ENCODE measurements around the gene UGT1A4. TPM values are rescaled to one million over a fixed set of nuclear protein-coding genes. Genes with fewer than 3 reads are reported as not detected.

UGT1A4 gene
- total RNA-seq, 1 experiment from 2014 or later, result 73.6 TPM

DNA sequence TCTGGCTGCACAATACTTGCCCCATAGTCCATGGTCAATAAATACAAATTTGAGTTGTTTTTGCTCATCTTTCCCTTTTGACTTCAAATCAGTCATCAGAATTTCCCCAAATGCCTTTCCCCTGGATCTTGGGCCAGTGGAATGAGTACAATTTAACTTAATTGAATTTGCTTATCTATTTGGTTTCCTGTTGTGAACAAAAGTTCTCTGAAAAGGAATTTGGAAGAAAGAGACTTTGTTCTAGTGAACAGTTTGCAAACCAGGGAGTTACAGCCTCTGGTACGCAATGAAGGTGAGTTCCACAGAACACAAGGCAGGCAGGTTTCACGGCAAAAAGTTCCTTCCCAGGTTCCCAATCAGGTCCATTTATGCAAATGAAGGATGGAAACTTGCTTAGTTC lies 40.3 kb downstream of the UGT1A4 start:
- no peaks in the 10 kb centered on the region for H3K27me3 ChIP-seq (ENCODE audit: insufficient read depth, low read depth)
- ChIA-PET CTCF (interaction anchor here (0.6 kb wide), 1 partner anchor 65 kb away, joined by 3 read pairs; no protein-coding TSS in a partner anchor), POLR2A (ENCODE audit: unreplicated experiment) (no interaction called here)
- H3K9me2 ChIP-seq (ENCODE audit: insufficient read depth), result no peaks in the 10 kb centered on the region
- TF ChIP-seq EZH2 (IDR thresholded peaks at IDR 0.05; ENCODE audit: low read depth), result no peak
- TF ChIP-seq, protein P1, sequence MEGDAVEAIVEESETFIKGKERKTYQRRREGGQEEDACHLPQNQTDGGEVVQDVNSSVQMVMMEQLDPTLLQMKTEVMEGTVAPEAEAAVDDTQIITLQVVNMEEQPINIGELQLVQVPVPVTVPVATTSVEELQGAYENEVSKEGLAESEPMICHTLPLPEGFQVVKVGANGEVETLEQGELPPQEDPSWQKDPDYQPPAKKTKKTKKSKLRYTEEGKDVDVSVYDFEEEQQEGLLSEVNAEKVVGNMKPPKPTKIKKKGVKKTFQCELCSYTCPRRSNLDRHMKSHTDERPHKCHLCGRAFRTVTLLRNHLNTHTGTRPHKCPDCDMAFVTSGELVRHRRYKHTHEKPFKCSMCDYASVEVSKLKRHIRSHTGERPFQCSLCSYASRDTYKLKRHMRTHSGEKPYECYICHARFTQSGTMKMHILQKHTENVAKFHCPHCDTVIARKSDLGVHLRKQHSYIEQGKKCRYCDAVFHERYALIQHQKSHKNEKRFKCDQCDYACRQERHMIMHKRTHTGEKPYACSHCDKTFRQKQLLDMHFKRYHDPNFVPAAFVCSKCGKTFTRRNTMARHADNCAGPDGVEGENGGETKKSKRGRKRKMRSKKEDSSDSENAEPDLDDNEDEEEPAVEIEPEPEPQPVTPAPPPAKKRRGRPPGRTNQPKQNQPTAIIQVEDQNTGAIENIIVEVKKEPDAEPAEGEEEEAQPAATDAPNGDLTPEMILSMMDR (conservative IDR thresholded peaks at IDR 0.05), result no peak
- H4K20me1 ChIP-seq (ENCODE audit: insufficient read depth), result peaks cover 60% of the 10 kb centered on the region
- no peaks in the 10 kb centered on the region for H3K9me3 ChIP-seq (ENCODE audit: insufficient read depth, low read depth)
- intact Hi-C loops (cut with micrococcal nuclease; ENCODE audit: unreplicated experiment), result no loop called here
- H3K4me1 ChIP-seq (replicated peaks; ENCODE audit: insufficient read depth), result peaks cover 11% of the 10 kb centered on the region; the same call in 1 of the 2 replicates
- BruUV-seq (replicated peaks), result no TSS peak
- peaks cover 73% of the 10 kb centered on the region for H3F3A ChIP-seq (ENCODE audit: insufficient read depth, low read depth)
- peaks cover 69% of the 10 kb centered on the region for H3K36me3 ChIP-seq (ENCODE audit: low read depth)
- no peak overlapping the region; the same call in 1 of the 2 replicates for H3K27ac ChIP-seq
- H2AFZ ChIP-seq, result no peak overlapping the region
- H3K79me2 ChIP-seq (ENCODE audit: low read depth), result peaks cover 92% of the 10 kb centered on the region
- no peak for DNase-seq
- no peak overlapping the region for H3K4me3 ChIP-seq
- H3K4me2 ChIP-seq, result no peak overlapping the region

DNA sequence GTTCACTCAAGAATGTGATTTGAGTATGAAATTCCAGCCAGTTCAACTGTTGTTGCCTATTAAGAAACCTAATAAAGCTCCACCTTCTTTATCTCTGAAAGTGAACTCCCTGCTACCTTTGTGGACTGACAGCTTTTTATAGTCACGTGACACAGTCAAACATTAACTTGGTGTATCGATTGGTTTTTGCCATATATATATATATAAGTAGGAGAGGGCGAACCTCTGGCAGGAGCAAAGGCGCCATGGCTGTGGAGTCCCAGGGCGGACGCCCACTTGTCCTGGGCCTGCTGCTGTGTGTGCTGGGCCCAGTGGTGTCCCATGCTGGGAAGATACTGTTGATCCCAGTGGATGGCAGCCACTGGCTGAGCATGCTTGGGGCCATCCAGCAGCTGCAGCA lies 41.5 kb downstream of the UGT1A4 start, which contains the start of gene UGT1A1:
TSS of gene UGT1A1 (plus strand) at position 228 of the 400 bp plus-strand sequence. CDS start at position 246, 18 bp downstream.
- Histone ChIP-seq H3K79me2 (ENCODE audit: low read depth) (peaks cover 93% of the 10 kb centered on the region), H2AFZ (no peak within 1 kb of the TSS), H3K4me1 (replicated peaks; ENCODE audit: insufficient read depth) (peaks cover 11% of the 10 kb centered on the region; the same call in 1 of the 2 replicates), H3K27me3 (ENCODE audit: insufficient read depth, low read depth) (no peaks in the 10 kb centered on the region), H4K20me1 (ENCODE audit: insufficient read depth) (peaks cover 64% of the 10 kb centered on the region), H3K4me2 (no peak within 1 kb of the TSS), H3K9me2 (ENCODE audit: insufficient read depth) (no peaks in the 10 kb centered on the region), H3K4me3 (no peak within 1 kb of the TSS), H3K27ac (0 out of 2 replicates have a peak within 1 kb of the TSS, but pooled peaks have one; percentile 10), H3K9me3 (ENCODE audit: insufficient read depth, low read depth) (no peaks in the 10 kb centered on the region), H3F3A (ENCODE audit: insufficient read depth, low read depth) (peaks cover 74% of the 10 kb centered on the region), H3K36me3 (ENCODE audit: low read depth) (peaks cover 60% of the 10 kb centered on the region)
- CTCF ChIA-PET, result no interaction called here
- DNase-seq, result no peak
- POLR2A ChIA-PET (ENCODE audit: unreplicated experiment), result no interaction called here
- no TSS peak for BruUV-seq (replicated peaks)
- intact Hi-C loops (cut with micrococcal nuclease; ENCODE audit: unreplicated experiment), result no loop called here
- TF ChIP-seq, protein P1 (conservative IDR thresholded peaks at IDR 0.05), result no peak
- TF ChIP-seq EZH2 (IDR thresholded peaks at IDR 0.05; ENCODE audit: low read depth), result no peak

DNA sequence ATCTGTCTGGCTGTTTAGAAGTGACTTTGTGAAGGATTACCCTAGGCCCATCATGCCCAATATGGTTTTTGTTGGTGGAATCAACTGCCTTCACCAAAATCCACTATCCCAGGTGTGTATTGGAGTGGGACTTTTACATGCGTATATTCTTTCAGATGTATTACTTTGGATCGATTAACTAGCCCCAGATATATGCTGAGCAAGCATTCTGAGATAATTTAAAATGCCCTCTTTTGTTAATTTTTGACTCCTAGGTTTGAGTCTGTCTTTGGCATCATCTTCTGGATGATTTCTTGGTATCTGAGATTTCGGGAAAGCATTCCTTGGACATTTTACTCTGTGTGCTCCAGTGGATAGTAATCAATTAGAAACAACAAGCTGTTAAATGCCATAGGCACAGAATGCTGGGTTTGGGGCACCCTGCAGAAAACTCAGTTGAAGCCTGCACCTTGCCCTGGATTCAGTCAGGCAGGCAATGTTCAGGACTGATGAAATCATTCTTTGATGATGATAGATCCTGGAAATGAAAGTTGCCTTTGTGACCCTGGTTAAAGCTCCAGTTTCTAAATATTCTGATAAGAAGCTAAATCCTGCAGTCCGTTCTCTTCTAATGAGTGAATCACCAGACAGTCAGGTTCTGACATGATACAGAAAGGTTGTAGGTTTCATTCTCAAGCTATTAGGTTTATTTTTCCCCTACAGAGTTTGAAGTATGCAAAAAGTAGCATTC lies 42.7 kb downstream of the UGT1A4 start:
- Histone ChIP-seq H3K9me3 (ENCODE audit: insufficient read depth, low read depth) (no peaks in the 10 kb centered on the region), H2AFZ (no peak overlapping the region), H3K9me2 (ENCODE audit: insufficient read depth) (no peaks in the 10 kb centered on the region), H3F3A (ENCODE audit: insufficient read depth, low read depth) (peaks cover 77% of the 10 kb centered on the region), H3K79me2 (ENCODE audit: low read depth) (peaks cover 92% of the 10 kb centered on the region), H3K27me3 (ENCODE audit: insufficient read depth, low read depth) (no peaks in the 10 kb centered on the region), H3K27ac (0 out of 2 replicates have a peak overlapping the region, but pooled peaks have one; percentile 10), H3K4me2 (no peak overlapping the region), H3K4me3 (no peak overlapping the region), H3K4me1 (replicated peaks; ENCODE audit: insufficient read depth) (peaks cover 11% of the 10 kb centered on the region; the same call in 1 of the 2 replicates), H4K20me1 (ENCODE audit: insufficient read depth) (peaks cover 73% of the 10 kb centered on the region), H3K36me3 (ENCODE audit: low read depth) (peaks cover 56% of the 10 kb centered on the region)
- intact Hi-C loops (cut with micrococcal nuclease; ENCODE audit: unreplicated experiment), result no loop called here
- BruUV-seq (replicated peaks), result TSS peak; percentile 1
- DNase-seq, result no peak
- TF ChIP-seq, protein P1 (conservative IDR thresholded peaks at IDR 0.05), result no peak
- no peak for TF ChIP-seq EZH2 (IDR thresholded peaks at IDR 0.05; ENCODE audit: low read depth)
- POLR2A ChIA-PET (ENCODE audit: unreplicated experiment), result interaction anchor here (0.9 kb wide), 1 partner anchor 10 kb away, joined by 7 read pairs; no protein-coding TSS in a partner anchor
- CTCF ChIA-PET, result no interaction called here
